K562 (cell line): ENCODE data around the gene VRK3. TPM values are rescaled to one million over a fixed set of nuclear protein-coding genes. Genes with fewer than 3 reads are reported as not detected.

Experiments
- AFF1 ChIP-seq, 2 experiments: fragments of 450-650 bp; IDR thresholded peaks; 2 replicates each; pipeline ENCODE4 v1.6.1; 2018; ENCODE audit warnings: mild to moderate bottlenecking in 2 of 2, low read depth in 1 of 2; ENCODE audit not compliant: partially characterized antibody in 2 of 2
- CSDE1 ChIP-seq, 2 experiments: fragments of 450-650 bp; IDR thresholded peaks; 2 replicates each; pipeline ENCODE4 v1.6.1; 2016; ENCODE audit warnings: mild to moderate bottlenecking in 1 of 2
- FIP1L1 ChIP-seq: fragments of 200-400 bp; formaldehyde crosslinking; IDR thresholded peaks from 2 replicates; pipeline ENCODE4 v1.6.1; 2018; ENCODE audit warnings: mild to moderate bottlenecking, low read depth, low read length; ENCODE audit not compliant: poor library complexity, severe bottlenecking
- GABPB2 ChIP-seq: fragments of 250-450 bp; sonication (Bioruptor Pico); conservative IDR thresholded peaks from 2 replicates; pipeline ENCODE4 v1.5.1; 2021; ENCODE audit warnings: mild to moderate bottlenecking
- HSF4 ChIP-seq: fragments of 250-450 bp; sonication (Bioruptor Pico); IDR thresholded peaks from 2 replicates; pipeline ENCODE4 v2.1.2; 2022; ENCODE audit warnings: mild to moderate bottlenecking, moderate library complexity, borderline replicate concordance
- KAT7 ChIP-seq: sonication (generic); formaldehyde crosslinking; IDR thresholded peaks from 2 replicates; pipeline ENCODE4 v1.8.0; 2022; ENCODE audit warnings: missing genetic modification reagents, mild to moderate bottlenecking, borderline replicate concordance
- MLLT1 ChIP-seq, 2 experiments: fragments of 450-650 bp; IDR thresholded peaks; 2 replicates each; pipeline ENCODE4 v1.6.1; 2016
- NCOR1 ChIP-seq: fragments of 450-650 bp; IDR thresholded peaks from 2 replicates; pipeline ENCODE4 v1.6.1; 2016; ENCODE audit warnings: mild to moderate bottlenecking, moderate library complexity
- PHB ChIP-seq: fragments of 250-450 bp; sonication (Bioruptor Pico); IDR thresholded peaks from 2 replicates; pipeline ENCODE4 v1.5.0; 2021
- PRPF4 ChIP-seq: fragments of 200-400 bp; formaldehyde crosslinking; IDR thresholded peaks from one replicate; pipeline ENCODE4 v1.6.1; 2017; ENCODE audit warnings: low read length, low read depth, mild to moderate bottlenecking; ENCODE audit not compliant: insufficient read depth, poor library complexity, severe bottlenecking
- SREBF2 ChIP-seq: sonication (generic); formaldehyde crosslinking; IDR thresholded peaks from 2 replicates; pipeline ENCODE4 v1.4.0; 2020; ENCODE audit warnings: mild to moderate bottlenecking, missing genetic modification reagents
- SRSF1 ChIP-seq: fragments of 200-400 bp; formaldehyde crosslinking; IDR thresholded peaks from 2 replicates; pipeline ENCODE4 v1.6.1; 2017; ENCODE audit warnings: mild to moderate bottlenecking, low read depth, low read length, moderate library complexity
- ZBTB33 ChIP-seq: sonication (generic); formaldehyde crosslinking; IDR thresholded peaks from 2 replicates; pipeline ENCODE4 v1.8.1; 2023; ENCODE audit warnings: mild to moderate bottlenecking, missing genetic modification reagents
- ZNF717 ChIP-seq: fragments of 250-450 bp; sonication (Bioruptor Pico); IDR thresholded peaks from 2 replicates; pipeline ENCODE4 v1.5.0; 2021
- ZNF76 ChIP-seq: fragments of 250-450 bp; sonication (Bioruptor Pico); IDR thresholded peaks from 2 replicates; pipeline ENCODE4 v1.4.0; 2020; ENCODE audit warnings: mild to moderate bottlenecking, moderate library complexity, borderline replicate concordance
- polyA plus RNA-seq, 8 experiments: library from polyadenylated mRNA; depleted of rRNA in 4 of 8; stranded (reverse) in 5 of 8; unstranded in 3 of 8; fragments of >200 nt; fragmentation: Nextera tagmentation in 2 of 8; fragmentation: Illumina TruSeq in 1 of 8; extraction: Ambion mirVana in 2 of 8; extraction: Trizol in 1 of 8; gene quantifications; 2 replicates each; pipeline versions ENCODE4 v1.2.1 to v1.2.3, GENCODE V29; 2011 to 2014; ENCODE audit warnings: inconsistent platforms in 1 of 8, missing spikeins in 1 of 8
- total RNA-seq, 7 experiments: library from RNA; depleted of rRNA in 6 of 7; stranded (reverse); fragments of >200 nt in 6 of 7; fragmentation: Illumina TruSeq in 2 of 7; extraction: Trizol in 2 of 7; gene quantifications; 2 replicates each; pipeline versions ENCODE4 v1.2.1 to v1.2.3, GENCODE V29; 2011 to 2021; ENCODE audit warnings: low replicate concordance in 1 of 7
- TF ChIP-seq, protein P1 (sequence below): fragments of 450-650 bp; formaldehyde crosslinking; conservative IDR thresholded peaks from 2 replicates; pipeline ENCODE4 v1.4.0; 2022; ENCODE audit warnings: mild to moderate bottlenecking, missing genetic modification characterization

Gene VRK3
- total and polyA plus RNA-seq, 9 of the 15 experiments (the other 6 are each of a cell fraction or from before 2014, with no cell fraction given), result 25.6 to 94.3 (median 42.9) TPM

- TF ChIP-seq AFF1 (IDR thresholded peaks at IDR 0.05; ENCODE audit: low read depth in 1 of 2, partially characterized antibody in 2 of 2) (peak; percentile 86 to 94), MLLT1 (IDR thresholded peaks at IDR 0.05) (peak; percentile 93 to 96), ZNF717 (CRISPR knock-in tag) (0 out of 2 replicates have a peak, but pooled peaks have one; percentile 61), KAT7 (CRISPR knock-in tag) (peak; percentile 86; the same call in 1 of the 2 replicates), ZBTB33 (peak; percentile 67), GABPB2 (CRISPR knock-in tag) (no peak), SRSF1 (no peak), NCOR1 (peak; percentile 63), FIP1L1 (peak; percentile 99), CSDE1 (IDR thresholded peaks at IDR 0.05) (peak in 1 of 2 experiments; percentile 65; a peak in 1 of 4 replicates), PHB (peak; percentile 90; the same call in 1 of the 2 replicates), ZNF76 (no peak; the same call in 1 of the 2 replicates), PRPF4 (peak; percentile 86), HSF4 (CRISPR knock-in tag) (0 out of 2 replicates have a peak, but pooled peaks have one; percentile 2), SREBF2 (peak; percentile 29; the same call in 1 of the 2 replicates)
- TF ChIP-seq, protein P1, sequence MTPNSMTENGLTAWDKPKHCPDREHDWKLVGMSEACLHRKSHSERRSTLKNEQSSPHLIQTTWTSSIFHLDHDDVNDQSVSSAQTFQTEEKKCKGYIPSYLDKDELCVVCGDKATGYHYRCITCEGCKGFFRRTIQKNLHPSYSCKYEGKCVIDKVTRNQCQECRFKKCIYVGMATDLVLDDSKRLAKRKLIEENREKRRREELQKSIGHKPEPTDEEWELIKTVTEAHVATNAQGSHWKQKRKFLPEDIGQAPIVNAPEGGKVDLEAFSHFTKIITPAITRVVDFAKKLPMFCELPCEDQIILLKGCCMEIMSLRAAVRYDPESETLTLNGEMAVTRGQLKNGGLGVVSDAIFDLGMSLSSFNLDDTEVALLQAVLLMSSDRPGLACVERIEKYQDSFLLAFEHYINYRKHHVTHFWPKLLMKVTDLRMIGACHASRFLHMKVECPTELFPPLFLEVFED, result peak; percentile 95
Observed at GRCh38 chr19:49929121-49929610, 96.0 kb downstream of the VRK3 start, which contains the start of the genes ATF5 and NUP62 (continued).
